Karpas-422 (cell line): ENCODE data around the gene USP13. TPM values are rescaled to one million over a fixed set of nuclear protein-coding genes. Genes with fewer than 3 reads are reported as not detected.

Source experiments
- DNase-seq: peaks from one replicate; pipeline ENCODE4 v3.0.0-alpha.2; 2015
- H2AFZ ChIP-seq: fragments of 200-600 bp; sonication (generic); 2 replicates; pipeline ENCODE4 v1.6.1; 2014; ENCODE audit warnings: antibody characterized with exemption, low read length, mixed read lengths
- H3K27ac ChIP-seq: fragments of 200-600 bp; sonication (generic); 2 replicates; pipeline ENCODE4 v1.5.1; 2014; ENCODE audit warnings: mild to moderate bottlenecking, low read length, moderate library complexity
- H3K27me3 ChIP-seq: fragments of 200-600 bp; sonication (generic); 2 replicates; pipeline ENCODE4 v1.6.1; 2014; ENCODE audit warnings: low read length, mixed read lengths
- H3K36me3 ChIP-seq: fragments of 200-600 bp; sonication (generic); 2 replicates; pipeline ENCODE4 v1.6.1; 2014; ENCODE audit warnings: low read length, mixed read lengths; ENCODE audit not compliant: insufficient read depth
- H3K4me1 ChIP-seq: fragments of 200-600 bp; sonication (generic); 2 replicates; pipeline ENCODE4 v1.6.1; 2014; ENCODE audit warnings: mild to moderate bottlenecking, low read length, mixed read lengths
- H3K4me2 ChIP-seq: fragments of 200-600 bp; sonication (generic); 2 replicates; pipeline ENCODE4 v1.6.1; 2014; ENCODE audit warnings: low read length, low read depth, mild to moderate bottlenecking; ENCODE audit not compliant: poor library complexity, severe bottlenecking
- H3K4me3 ChIP-seq: fragments of 200-600 bp; sonication (generic); 2 replicates; pipeline ENCODE4 v1.5.1; 2014; ENCODE audit warnings: mild to moderate bottlenecking, antibody characterized with exemption, low read length, mixed read lengths
- H3K79me2 ChIP-seq: fragments of 200-600 bp; sonication (generic); 2 replicates; pipeline ENCODE4 v1.6.1; 2014; ENCODE audit warnings: mild to moderate bottlenecking, low read length, mixed read lengths
- H3K9ac ChIP-seq: fragments of 200-600 bp; sonication (generic); 2 replicates; pipeline ENCODE4 v1.6.0; 2014; ENCODE audit warnings: low read length
- H3K9me2 ChIP-seq: fragments of 200-600 bp; sonication (generic), shearing (Covaris generic); replicated peaks from 2 replicates; pipeline ENCODE4 v1.6.0; 2014; ENCODE audit warnings: mild to moderate bottlenecking, low read length, moderate library complexity; ENCODE audit not compliant: insufficient read depth
- H3K9me3 ChIP-seq: fragments of 300-700, 200-600 bp; sonication (generic); 2 replicates; pipeline ENCODE4 v1.6.1; 2014; ENCODE audit warnings: low read length, mixed read lengths
- H4K20me1 ChIP-seq: fragments of 200-600 bp; sonication (generic); 2 replicates; pipeline ENCODE4 v1.6.1; 2014; ENCODE audit warnings: mild to moderate bottlenecking, antibody characterized with exemption, low read length, low read depth; ENCODE audit not compliant: insufficient read depth
- total RNA-seq: library from RNA; depleted of rRNA; stranded (reverse); fragments of >200 nt; shearing (Covaris generic); gene quantifications from 2 replicates; pipeline ENCODE4 v1.2.3, GENCODE V29; 2014; ENCODE audit warnings: low replicate concordance

USP13 gene
- total RNA-seq, 1 experiment from 2014 or later: 22.1 TPM

DNA sequence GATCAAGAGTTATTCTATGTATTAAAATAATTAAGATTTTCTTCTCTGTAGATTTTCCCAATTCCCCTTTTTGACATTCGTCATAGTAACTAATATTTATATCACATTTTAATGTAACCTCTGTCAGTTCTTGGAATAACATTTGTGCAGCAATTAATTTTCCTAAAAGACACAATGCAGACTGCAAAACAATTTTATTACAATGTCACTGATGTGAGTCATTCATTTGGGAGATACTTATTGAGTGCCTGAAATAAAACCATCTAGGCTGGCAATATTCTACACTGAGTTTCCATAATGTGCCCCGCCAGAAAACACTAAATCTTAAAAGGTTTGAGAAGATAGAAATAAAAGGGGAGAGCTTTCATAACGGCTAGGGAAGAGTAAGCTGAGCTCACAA is 6.7 kb upstream of the USP13 start:
- H4K20me1 ChIP-seq: no peaks in the 10 kb centered on the region
- no peaks in the 10 kb centered on the region for H3K27me3 ChIP-seq
- H3K36me3 ChIP-seq: no peaks in the 10 kb centered on the region
- no peak overlapping the region for H3K4me2 ChIP-seq
- H3K79me2 ChIP-seq: no peaks in the 10 kb centered on the region
- peak overlapping the region; percentile 38; the same call in 1 of the 2 replicates for H2AFZ ChIP-seq
- no peaks in the 10 kb centered on the region for H3K9me2 ChIP-seq
- no peaks in the 10 kb centered on the region for H3K4me1 ChIP-seq
- no peak overlapping the region for H3K4me3 ChIP-seq
- no peak overlapping the region for H3K27ac ChIP-seq
- H3K9me3 ChIP-seq: no peaks in the 10 kb centered on the region
- no peak overlapping the region for H3K9ac ChIP-seq
- no peak for DNase-seq

GRCh38 chr3:179651687-179652446 is 973 bp upstream of the USP13 start:
- Histone ChIP-seq H3K4me1 (peaks cover 33% of the 10 kb centered on the region), H3K9me2 (no peaks in the 10 kb centered on the region), H2AFZ (peak overlapping the region; percentile 88), H3K9me3 (no peaks in the 10 kb centered on the region), H3K4me3 (peak overlapping the region; percentile 86), H3K9ac (peak overlapping the region; percentile 90), H3K4me2 (peak overlapping the region; percentile 82), H3K27me3 (no peaks in the 10 kb centered on the region), H3K36me3 (peaks cover 8% of the 10 kb centered on the region; the same call in 1 of the 2 replicates), H4K20me1 (0 out of 2 replicates have a peak, but pooled peaks cover 9% of the 10 kb centered on the region), H3K79me2 (peaks cover 38% of the 10 kb centered on the region), H3K27ac (peak overlapping the region; percentile 62)
- DNase-seq: peak; percentile 58

DNA sequence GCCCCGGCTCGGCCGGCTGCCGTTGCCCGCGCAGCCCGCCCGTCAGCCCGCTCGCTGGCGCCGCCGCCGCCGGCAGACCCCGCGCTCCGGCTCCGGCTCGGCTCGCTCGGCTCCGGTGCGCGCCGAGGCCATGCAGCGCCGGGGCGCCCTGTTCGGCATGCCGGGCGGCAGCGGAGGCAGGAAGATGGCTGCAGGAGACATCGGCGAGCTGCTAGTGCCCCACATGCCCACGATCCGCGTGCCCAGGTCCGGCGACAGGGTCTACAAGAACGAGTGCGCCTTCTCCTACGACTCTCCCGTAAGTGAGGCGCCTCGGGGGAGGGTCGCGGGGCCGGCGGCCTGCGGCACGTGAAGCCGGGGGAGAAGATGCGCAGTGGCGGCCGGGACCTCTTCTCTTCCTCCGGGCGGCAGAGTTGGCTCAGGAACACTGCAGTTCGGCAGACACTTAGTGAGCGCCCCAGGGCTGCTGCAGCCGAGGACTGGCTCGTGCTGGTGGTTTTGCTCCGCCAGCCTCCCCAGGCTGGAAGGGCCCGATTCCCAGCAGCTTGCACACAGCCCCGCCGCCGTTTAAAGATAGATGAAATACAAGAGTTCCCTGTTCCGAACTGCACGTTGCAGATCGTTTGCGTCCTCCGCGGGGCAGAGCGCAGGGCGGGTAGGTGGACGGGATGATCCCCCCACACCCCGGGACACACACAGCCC is 407 bp downstream of the USP13 start:
- Histone ChIP-seq H3K27me3 (no peaks in the 10 kb centered on the region), H3K4me3 (peak overlapping the region; percentile 86), H3K36me3 (peaks cover 8% of the 10 kb centered on the region; the same call in 1 of the 2 replicates), H3K9me3 (no peaks in the 10 kb centered on the region), H3K4me1 (peaks cover 38% of the 10 kb centered on the region), H3K79me2 (peaks cover 50% of the 10 kb centered on the region), H3K9me2 (no peaks in the 10 kb centered on the region), H3K4me2 (peak overlapping the region; percentile 97), H2AFZ (peak overlapping the region; percentile 79; the same call in 1 of the 2 replicates), H3K27ac (peak overlapping the region; percentile 82), H3K9ac (peak overlapping the region; percentile 90), H4K20me1 (peaks cover 10% of the 10 kb centered on the region; the same call in 1 of the 2 replicates)
- peak; percentile 86 for DNase-seq

GRCh38 chr3:179655236-179655635 is 2.4 kb downstream of the USP13 start:
- Histone ChIP-seq H3K9me2 (no peaks in the 10 kb centered on the region), H3K27me3 (no peaks in the 10 kb centered on the region), H3K79me2 (peaks cover 70% of the 10 kb centered on the region), H3K9ac (peak overlapping the region; percentile 90; the same call in 1 of the 2 replicates), H3K4me1 (peaks cover 47% of the 10 kb centered on the region), H3K4me3 (peak overlapping the region; percentile 86), H2AFZ (no peak overlapping the region), H4K20me1 (peaks cover 19% of the 10 kb centered on the region; the same call in 1 of the 2 replicates), H3K9me3 (no peaks in the 10 kb centered on the region), H3K36me3 (peaks cover 8% of the 10 kb centered on the region; the same call in 1 of the 2 replicates), H3K4me2 (peak overlapping the region; percentile 97), H3K27ac (no peak overlapping the region)
- no peak for DNase-seq

GRCh38 chr3:179658606-179659005 is 5.8 kb downstream of the USP13 start:
- Histone ChIP-seq H3K4me3 (no peak overlapping the region), H3K9me2 (no peaks in the 10 kb centered on the region), H3K4me1 (peaks cover 35% of the 10 kb centered on the region), H4K20me1 (peaks cover 24% of the 10 kb centered on the region), H3K9me3 (no peaks in the 10 kb centered on the region), H3K27ac (no peak overlapping the region), H3K9ac (no peak overlapping the region), H3K79me2 (peaks cover 98% of the 10 kb centered on the region), H3K27me3 (no peaks in the 10 kb centered on the region), H3K36me3 (peaks cover 8% of the 10 kb centered on the region; the same call in 1 of the 2 replicates), H2AFZ (no peak overlapping the region), H3K4me2 (no peak overlapping the region)
- DNase-seq: no peak

DNA sequence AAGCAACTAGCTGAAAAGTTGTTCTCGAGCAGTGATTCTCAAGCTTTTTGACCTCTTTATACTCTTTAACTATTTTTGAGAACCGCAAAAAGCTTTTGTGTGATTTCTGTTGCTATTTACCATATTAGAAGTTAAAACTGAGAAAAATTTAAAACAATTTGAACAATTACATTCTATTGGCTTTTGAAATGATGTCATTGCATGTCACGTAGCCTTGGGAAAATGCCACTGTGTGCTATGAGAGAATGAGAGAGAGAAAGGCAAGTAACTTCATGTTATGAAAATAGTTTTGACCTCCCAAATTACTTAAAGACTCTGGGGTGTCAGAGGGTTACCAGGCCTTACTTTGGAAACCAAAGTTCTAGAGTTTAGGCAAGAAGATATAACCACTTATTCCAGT is 8.0 kb downstream of the USP13 start:
- no peak overlapping the region for H3K4me3 ChIP-seq
- H3K4me1 ChIP-seq: peaks cover 20% of the 10 kb centered on the region
- no peaks in the 10 kb centered on the region for H3K27me3 ChIP-seq
- no peak overlapping the region for H2AFZ ChIP-seq
- no peak for DNase-seq
- no peaks in the 10 kb centered on the region for H3K9me3 ChIP-seq
- no peak overlapping the region for H3K27ac ChIP-seq
- H3K79me2 ChIP-seq: peaks cover 98% of the 10 kb centered on the region
- H3K9ac ChIP-seq: no peak overlapping the region
- no peaks in the 10 kb centered on the region for H3K9me2 ChIP-seq
- peaks cover 23% of the 10 kb centered on the region for H4K20me1 ChIP-seq
- H3K4me2 ChIP-seq: no peak overlapping the region
- H3K36me3 ChIP-seq: peaks cover 6% of the 10 kb centered on the region; the same call in 1 of the 2 replicates

DNA sequence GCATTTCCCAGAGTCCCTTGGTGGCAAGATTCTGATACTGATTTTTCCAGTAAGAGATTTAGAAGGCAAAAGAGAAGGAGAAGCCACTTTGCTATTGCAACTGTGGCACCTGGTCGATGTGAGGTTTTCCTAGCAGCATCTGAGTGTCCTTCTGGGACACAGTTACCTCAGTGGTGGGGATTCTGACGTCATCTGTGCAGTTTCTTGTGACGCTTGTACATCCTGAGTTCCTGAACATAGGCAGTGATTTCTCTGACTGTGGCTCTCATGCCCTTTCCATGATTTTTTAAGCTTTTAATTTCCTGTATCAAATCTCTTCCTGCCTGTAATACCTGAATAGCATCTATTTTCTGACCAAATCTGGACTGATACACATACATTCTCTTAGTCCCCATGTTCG is 8.9 kb downstream of the USP13 start:
- Histone ChIP-seq H3K4me2 (no peak overlapping the region), H3K9ac (no peak overlapping the region), H3K4me1 (peaks cover 14% of the 10 kb centered on the region), H3K27me3 (no peaks in the 10 kb centered on the region), H3K4me3 (no peak overlapping the region), H2AFZ (no peak overlapping the region), H3K9me2 (no peaks in the 10 kb centered on the region), H4K20me1 (peaks cover 32% of the 10 kb centered on the region), H3K36me3 (no peaks in the 10 kb centered on the region), H3K79me2 (peaks cover 98% of the 10 kb centered on the region), H3K27ac (no peak overlapping the region), H3K9me3 (no peaks in the 10 kb centered on the region)
- no peak for DNase-seq

DNA sequence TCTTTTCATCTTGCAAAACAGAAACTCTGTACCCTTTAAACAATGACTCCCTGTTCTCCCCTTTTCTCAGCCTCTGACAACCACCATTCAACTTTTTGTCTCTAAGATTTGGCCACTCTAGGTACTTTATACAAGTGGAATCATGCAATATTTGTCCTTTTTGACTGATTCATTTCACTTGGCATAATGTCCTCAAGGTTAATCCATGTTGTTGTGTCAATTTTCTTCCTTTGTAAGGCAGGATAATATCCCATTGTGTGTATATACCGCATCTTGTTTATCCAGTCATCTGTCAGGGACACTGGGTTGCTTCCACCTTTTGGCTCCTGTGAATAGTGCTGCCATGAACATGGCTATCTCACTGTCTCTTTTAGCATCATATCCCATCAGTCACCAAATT is 10.3 kb downstream of the USP13 start:
- peaks cover 11% of the 10 kb centered on the region for H3K4me1 ChIP-seq
- no peaks in the 10 kb centered on the region for H3K9me3 ChIP-seq
- no peak overlapping the region for H3K4me2 ChIP-seq
- no peak overlapping the region for H3K27ac ChIP-seq
- DNase-seq: no peak
- H3K4me3 ChIP-seq: no peak overlapping the region
- H3K9ac ChIP-seq: no peak overlapping the region
- peaks cover 39% of the 10 kb centered on the region for H4K20me1 ChIP-seq
- H2AFZ ChIP-seq: no peak overlapping the region
- no peaks in the 10 kb centered on the region for H3K9me2 ChIP-seq
- H3K36me3 ChIP-seq: no peaks in the 10 kb centered on the region
- no peaks in the 10 kb centered on the region for H3K27me3 ChIP-seq
- peaks cover 100% of the 10 kb centered on the region for H3K79me2 ChIP-seq
